Left renal cortex interstitium (tissue), 4 donors: ENCODE results near the gene TIMM44. TPM values are rescaled to one million over a fixed set of nuclear protein-coding genes. Genes with fewer than 3 reads are reported as not detected.

Source experiments
- DNase-seq, 4 donors: peaks; one replicate each; pipeline ENCODE4 v3.0.0-alpha.2; 2013; ENCODE audit warnings: low read depth in 4 of 4, low spot score in 2 of 4, missing footprints in 1 of 4
- polyA plus RNA-seq, 4 donors: library from polyadenylated mRNA; unstranded; fragments of 120-200 nt; gene quantifications; one replicate each; pipeline ENCODE4 v1.2.1, GENCODE V29; 2013; ENCODE audit not compliant: insufficient read length in 4 of 4

Gene TIMM44, protein sequence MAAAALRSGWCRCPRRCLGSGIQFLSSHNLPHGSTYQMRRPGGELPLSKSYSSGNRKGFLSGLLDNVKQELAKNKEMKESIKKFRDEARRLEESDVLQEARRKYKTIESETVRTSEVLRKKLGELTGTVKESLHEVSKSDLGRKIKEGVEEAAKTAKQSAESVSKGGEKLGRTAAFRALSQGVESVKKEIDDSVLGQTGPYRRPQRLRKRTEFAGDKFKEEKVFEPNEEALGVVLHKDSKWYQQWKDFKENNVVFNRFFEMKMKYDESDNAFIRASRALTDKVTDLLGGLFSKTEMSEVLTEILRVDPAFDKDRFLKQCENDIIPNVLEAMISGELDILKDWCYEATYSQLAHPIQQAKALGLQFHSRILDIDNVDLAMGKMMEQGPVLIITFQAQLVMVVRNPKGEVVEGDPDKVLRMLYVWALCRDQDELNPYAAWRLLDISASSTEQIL
- 10 to 100 TPM; 39.2 to 62.5 (median 52.1) TPM for polyA plus RNA-seq

DNA sequence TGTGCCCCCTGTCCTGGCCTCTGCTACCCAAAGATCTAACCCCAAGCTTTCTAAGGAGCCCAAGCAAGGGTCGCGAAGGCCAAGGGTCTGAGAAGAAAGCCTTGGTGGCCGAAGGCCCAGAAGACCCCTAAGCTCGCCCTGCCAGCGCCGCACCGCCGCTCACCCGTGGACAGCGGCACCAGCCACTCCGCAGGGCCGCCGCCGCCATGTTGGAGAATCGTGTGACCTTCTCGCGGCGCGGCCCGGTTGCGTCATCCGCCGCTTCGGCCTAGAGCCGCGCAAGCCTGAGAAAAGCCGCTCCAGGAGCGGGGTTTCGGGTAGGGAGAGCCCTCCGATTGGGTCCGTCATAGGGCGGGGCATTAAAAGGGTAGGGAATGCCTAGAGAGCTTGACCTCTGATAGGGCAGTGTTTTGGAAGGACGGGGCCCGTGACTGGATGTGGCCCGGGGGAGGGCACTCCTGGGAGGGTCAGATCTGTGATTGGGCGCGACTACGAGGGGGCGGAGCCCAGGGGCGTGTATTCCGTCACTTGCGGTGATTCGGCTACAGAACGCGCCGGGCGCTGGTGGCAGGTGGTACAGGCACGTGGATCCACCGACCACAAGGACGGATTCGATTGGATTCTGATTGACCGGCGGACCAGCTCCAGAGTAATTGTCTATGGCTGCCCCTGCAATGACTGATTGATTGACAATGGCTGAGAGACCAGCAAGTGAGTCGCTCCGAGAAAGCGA, at the start of gene TIMM44:
Gene TIMM44 (minus strand): TSS at position 223 of the 733 bp plus-strand sequence. CDS start 15 bp downstream, at position 208.
- DNase-seq, result peak; percentile 95 to 97 (median 96)

GRCh38 chr19:7992575-7992974, 49.1 kb upstream of the TIMM44 start:
- DNase-seq, result no peak

GRCh38 chr19:7989071-7989575, 45.7 kb upstream of the TIMM44 start:
- no peak for DNase-seq

DNA sequence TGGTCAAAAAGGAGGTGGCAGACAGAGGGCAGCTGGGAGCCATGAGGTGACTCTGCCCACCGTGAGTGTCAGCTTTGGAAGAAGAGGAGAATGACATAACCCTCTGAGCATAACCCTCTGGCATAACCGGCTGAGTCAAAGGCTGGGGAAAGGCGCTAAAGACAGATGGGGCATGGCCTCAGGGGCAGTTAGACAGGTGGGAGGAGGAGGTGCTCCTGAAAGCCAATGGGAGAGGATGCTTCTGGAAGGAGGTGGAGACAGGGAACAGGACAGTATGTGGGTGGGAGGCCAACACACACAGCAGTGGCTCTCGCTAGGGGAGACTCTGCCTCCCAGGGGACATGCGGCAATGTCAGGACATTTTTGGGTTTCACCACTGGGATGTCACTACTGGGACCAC, 44.8 kb upstream of the TIMM44 start:
- DNase-seq, result no peak

DNA sequence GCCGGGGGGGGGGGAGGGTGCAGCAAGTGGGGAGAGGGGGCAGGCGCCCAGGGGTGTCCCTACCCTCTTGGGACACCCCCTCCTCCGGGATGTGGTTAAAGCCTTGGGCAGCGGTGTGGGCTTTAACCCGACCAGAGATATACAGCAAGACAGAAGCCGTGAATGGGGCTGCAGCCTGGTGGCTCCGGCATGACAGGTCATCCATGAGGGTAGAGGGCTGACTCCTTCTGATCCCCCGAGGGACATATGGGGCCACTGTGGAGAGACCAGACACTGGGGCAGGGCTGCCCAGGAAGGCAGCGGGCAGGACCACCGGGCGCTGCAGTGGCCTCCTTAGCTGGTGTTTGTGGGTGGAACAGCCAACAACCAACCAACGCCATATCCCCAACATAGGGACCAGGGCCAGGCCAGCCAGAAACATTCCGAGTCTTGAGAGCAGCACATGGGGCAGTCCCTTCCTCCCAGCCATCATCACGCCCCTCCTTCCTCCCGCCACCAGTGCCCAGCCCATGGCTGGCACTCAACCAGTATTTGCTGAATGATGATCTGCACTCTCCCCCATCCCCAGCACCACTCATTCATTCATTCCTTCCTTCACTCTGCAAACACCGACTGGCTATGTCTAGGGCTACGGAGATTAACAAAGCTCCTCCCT, 43.8 kb upstream of the TIMM44 start:
- no peak for DNase-seq

DNA sequence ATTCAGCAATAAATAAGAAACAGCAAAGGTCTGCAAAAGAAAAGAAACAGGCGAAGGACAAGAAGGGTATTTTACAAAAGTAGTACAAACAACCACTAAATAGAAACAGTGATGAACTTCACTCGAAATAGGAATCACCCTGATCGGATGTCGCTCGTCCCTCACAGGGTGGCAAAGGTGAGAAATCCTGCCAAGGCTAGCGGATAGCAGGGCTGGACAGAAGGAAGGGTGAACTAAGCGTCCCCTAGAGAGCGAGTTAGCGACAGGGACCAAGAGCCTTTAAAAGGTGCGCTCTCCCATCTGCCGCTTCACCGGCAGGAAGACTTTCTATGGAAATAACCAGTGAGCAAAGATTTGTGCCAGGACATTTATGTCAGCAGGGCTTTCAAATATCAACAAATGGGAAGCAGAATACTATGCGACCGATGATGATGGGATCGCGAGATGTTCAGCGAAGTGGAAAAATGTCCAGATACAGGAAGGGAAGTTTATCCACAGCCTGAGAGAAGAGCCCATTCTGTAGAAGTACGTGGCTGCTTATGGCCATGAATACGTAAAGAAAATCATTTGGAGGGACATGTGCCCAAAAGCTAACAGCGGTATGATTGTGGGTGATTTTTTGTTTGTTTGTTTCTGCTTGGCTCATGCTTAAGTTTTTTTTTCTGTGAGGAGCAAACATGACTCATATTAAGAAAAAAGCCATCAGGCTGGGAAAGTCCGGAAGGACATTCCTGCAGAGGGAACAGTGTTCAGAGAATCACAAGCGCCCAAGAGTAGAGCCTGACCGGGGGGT, 43.1 kb upstream of the TIMM44 start:
- DNase-seq, result no peak

GRCh38 chr19:7985481-7985911, 42.0 kb upstream of the TIMM44 start:
- DNase-seq, result no peak

DNA sequence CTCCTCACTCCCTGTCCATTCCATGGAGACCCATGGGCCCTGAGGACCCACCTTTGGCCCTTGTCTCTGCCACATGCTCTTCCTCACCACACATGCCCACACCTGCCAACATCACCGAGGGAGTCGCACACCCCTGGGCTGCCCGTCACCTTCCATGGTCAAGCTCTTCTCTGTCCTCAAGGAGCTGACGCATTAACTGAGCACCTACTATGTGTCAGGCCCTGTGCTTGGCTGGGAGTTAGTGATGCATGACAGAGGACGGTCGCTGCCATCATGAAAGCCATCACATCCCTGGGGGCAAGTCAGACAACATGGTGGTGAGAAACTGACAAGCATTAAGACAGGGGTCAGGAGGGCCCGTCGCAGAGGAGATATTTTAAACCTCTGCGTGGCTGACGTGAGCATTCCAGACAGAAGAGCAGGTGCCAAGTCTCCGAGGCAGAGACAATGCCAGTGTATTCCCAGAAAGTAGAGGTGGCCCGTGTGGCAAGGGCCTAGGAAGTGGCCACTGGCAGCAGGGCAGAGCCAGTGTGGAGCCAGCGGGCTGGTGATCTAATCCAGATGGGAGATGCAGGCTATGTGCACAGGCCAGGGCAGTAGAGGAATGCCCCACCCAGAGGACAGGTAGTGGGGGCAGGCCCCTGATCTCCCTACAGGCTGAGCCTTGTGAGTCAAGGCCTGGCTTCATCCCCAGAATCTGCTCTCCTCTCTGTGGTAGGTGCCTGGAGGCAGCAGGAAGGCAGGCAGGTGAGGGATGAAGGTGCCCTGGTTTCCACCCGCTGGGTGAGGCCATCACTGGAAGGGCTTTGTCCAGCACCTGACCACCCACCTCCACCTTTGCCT, 40.8 kb upstream of the TIMM44 start:
- DNase-seq, result no peak

- no peak for DNase-seq
Observed at GRCh38 chr19:7983286-7983950, 40.0 kb upstream of the TIMM44 start.

DNA sequence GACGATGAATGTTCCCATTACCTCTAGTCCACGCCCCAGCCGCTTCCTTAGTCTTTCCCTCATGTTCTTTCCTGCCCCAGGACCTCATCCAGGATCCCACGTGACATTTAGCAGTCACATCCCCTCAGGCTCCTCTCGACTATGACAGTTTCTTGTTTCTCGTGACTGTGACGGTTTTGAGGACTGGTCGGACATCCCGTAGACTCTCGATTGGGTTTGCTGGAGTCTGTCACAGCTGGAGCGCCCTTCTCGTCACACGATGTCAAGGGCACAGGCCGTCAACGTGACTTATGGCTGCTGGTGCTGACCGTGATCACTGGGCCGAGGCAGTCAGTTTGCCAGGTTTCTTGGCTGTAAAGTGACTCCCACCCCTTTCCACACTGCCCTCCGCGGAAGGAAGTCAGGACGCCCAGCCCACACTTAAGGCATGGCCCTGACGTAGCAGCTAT, 39.2 kb upstream of the TIMM44 start:
- DNase-seq, result no peak

DNA sequence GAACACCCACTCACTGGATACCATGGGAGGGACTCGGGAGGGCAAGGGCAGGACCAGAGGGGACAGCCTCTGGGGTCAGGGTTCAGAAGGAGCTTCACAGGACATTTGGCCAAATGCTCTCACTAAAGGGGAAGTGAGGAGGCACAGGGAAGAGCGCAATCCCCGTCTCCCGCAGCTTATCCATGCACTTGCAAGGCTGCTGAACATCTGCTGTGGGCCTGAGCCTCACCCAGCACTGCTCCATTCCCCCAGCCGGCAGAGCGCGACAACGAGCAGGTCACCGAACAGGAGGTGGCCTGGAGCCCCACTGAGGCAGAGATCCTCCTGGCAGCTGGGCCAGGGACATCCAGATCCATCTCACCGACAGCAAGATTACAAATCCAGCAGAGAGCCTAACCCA, 38.6 kb upstream of the TIMM44 start:
- DNase-seq, result no peak

DNA sequence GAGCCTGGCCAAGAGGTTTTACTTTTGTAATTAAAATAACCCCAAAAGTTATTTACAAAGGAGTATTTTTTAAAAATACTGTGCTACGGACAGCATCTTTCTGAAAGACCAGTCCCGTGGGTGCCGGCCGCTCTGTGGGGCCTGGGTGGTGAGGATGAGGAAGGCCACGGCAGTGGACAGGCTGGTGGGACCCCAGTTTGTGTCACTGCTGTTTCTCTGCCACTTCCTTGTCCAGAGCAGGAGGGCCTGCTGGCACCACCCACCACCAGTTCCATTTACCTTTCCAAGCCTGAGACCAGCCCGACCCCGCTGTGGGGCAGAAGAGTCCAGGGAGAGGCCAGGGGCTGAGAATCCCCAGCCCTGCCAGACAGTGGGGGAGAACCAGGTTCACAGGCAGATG, 38.2 kb upstream of the TIMM44 start:
- no peak for DNase-seq

GRCh38 chr19:7981199-7981598, 37.7 kb upstream of the TIMM44 start:
- DNase-seq, result no peak

DNA sequence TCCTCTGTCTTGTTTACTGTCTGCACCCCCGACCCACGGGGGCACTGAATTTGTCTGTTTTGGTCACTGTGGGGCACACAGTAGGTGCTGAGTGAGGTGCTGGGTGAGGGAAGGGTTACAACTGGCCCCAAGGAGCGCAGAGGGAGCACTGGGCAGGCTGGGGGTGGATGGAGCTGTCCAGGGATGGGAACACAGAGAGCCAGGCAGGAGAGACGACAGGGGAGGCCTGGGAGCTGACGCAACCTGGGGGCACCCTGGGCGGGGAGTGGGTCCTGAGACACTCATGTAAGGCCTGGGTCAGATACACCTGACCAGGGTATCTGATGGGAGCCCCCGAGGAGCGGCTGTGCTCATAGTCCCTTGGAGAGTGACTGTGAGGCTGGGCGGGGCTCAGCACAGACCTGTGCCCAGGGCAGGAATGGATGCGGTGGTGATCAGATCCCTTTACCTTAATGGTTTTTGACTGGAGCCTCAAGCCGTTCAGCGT, 37.2 kb upstream of the TIMM44 start:
- DNase-seq, result no peak

GRCh38 chr19:7980168-7980567, 36.7 kb upstream of the TIMM44 start:
- no peak for DNase-seq

- no peak for DNase-seq
Observed at GRCh38 chr19:7979559-7979958, 36.1 kb upstream of the TIMM44 start.

DNA sequence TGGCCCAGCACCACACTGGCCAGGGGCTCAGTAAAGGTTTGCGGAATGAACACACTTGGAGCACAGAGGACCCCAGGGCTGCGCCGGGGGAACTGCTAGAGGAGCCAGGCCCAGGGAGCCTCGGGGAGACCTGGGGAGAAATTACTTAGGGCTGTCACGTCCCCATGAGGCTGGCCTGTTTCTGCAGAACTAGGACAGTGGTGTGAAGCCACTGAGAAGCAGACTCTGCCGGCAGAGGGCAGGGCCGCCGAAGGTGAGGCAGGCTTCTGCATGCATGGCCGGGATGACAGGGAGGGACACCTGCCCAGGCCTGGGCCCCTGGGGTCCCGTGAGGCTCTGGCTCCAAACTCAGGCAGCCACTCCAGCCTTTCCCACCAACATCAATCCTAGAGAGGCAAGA, 35.5 kb upstream of the TIMM44 start:
- DNase-seq, result no peak

DNA sequence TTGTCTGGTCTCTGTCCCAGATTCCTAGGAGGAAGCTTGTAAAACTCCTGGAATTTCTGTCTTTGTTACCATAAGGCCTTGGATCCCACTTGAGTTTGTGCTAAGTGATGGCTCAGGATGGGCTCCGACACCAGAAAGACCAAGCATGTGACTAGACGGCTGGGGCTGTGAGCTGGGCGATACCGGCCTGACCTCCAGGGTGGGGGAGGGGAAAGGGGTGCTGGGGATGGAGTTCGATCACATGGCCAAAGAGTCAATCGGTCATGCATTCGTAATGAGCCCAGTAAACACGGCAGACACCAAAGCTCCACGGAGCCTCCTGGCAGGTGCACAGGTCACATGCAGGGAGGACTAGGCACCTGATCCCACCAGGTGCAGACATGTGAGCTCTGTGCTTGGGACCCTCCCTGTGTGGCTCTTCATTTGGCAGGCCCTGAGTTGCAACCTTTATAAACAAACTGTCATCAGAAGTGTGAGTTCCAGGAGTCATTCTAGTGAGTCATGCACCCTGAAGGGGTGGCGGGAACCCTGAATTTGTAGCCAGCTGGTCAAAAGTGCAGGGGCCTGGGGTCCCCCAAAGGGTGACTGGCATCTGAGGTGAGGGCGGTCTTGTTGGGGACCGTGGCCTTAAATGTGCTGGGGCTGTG, 34.8 kb upstream of the TIMM44 start:
- no peak for DNase-seq
